ENCODE measurements around the gene C6orf120.

- no peak for TF ChIP-seq CTCF (IDR thresholded peaks at IDR 0.05)
- no peak for TF ChIP-seq POLR2A (IDR thresholded peaks at IDR 0.05)
These were observed 49.0 kb upstream of the C6orf120 start for GRCh38 chr6:169652896-169653295.
